Liver (tissue), 3 donors: Measurements from ENCODE around the gene ENAH.

Experiments used
- GABPA ChIP-seq, 2 donors: IDR thresholded peaks in 1 of 2; conservative IDR thresholded peaks in 1 of 2; 2 replicates each; pipeline ENCODE4 v1.6.1; 2016; ENCODE audit warnings: antibody characterized with exemption in 2 of 2, mild to moderate bottlenecking in 1 of 2, moderate library complexity in 1 of 2
- RAD21 ChIP-seq, 2 donors: IDR thresholded peaks; 2 replicates each; pipeline ENCODE4 v1.6.1; 2016; ENCODE audit warnings: antibody characterized with exemption in 2 of 2, mild to moderate bottlenecking in 2 of 2
- TAF1 ChIP-seq: conservative IDR thresholded peaks from 2 replicates; pipeline ENCODE4 v1.6.1; 2016; ENCODE audit warnings: antibody characterized with exemption, mild to moderate bottlenecking
- YY1 ChIP-seq: IDR thresholded peaks from 2 replicates; pipeline ENCODE4 v1.6.1; 2016; ENCODE audit warnings: antibody characterized with exemption, mild to moderate bottlenecking
- TF ChIP-seq, protein P1 (sequence below): fragments of 150-350 bp; IDR thresholded peaks from 2 replicates; pipeline ENCODE4 v1.5.1; 2017; ENCODE audit warnings: improper control_type of control experiment, low read depth, low read length; ENCODE audit not compliant: missing input control
- TF ChIP-seq, protein P2 (sequence below): IDR thresholded peaks from 2 replicates; pipeline ENCODE4 v1.6.1; 2016; ENCODE audit warnings: antibody characterized with exemption, mild to moderate bottlenecking
- donor health status: healthy.
- donor health status: healthy.

DNA sequence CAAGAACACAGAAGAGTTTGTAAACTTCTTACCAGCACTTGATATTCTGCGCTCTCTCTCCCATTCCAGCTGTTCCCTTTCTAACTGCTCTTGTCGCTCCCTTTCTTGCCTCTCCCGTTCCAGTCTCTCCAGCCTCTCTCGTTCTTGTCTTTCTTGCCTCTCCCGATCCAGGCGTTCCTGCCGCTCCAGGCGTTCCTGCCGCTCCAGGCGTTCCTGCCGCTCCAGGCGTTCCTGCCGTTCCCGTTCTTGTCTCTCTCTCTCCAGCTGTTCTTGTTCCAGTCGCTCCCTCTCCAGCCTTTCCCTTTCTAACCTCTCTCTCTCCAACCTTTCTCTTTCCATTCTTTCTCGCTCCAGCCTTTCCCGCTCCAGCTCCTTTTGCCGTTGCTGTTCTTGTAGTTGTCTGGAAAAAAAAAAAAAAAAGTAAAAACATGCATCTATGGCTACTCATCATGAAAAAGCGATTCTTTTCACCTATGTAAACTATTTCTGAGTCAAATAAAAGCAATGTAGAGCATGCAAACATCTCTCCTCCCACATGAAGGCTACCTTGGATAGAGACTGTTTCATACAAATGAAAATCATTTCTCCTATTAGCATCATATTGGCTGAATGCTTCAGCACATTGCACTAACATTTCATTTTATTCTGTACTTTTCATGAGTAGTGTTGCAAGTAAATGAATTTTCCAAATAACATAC lies 133.6 kb downstream of the ENAH start:
- TF ChIP-seq, protein P1, sequence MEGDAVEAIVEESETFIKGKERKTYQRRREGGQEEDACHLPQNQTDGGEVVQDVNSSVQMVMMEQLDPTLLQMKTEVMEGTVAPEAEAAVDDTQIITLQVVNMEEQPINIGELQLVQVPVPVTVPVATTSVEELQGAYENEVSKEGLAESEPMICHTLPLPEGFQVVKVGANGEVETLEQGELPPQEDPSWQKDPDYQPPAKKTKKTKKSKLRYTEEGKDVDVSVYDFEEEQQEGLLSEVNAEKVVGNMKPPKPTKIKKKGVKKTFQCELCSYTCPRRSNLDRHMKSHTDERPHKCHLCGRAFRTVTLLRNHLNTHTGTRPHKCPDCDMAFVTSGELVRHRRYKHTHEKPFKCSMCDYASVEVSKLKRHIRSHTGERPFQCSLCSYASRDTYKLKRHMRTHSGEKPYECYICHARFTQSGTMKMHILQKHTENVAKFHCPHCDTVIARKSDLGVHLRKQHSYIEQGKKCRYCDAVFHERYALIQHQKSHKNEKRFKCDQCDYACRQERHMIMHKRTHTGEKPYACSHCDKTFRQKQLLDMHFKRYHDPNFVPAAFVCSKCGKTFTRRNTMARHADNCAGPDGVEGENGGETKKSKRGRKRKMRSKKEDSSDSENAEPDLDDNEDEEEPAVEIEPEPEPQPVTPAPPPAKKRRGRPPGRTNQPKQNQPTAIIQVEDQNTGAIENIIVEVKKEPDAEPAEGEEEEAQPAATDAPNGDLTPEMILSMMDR: no peak
- TF ChIP-seq YY1 (no peak), RAD21 (IDR thresholded peaks at IDR 0.05) (no peak), TAF1 (no peak), GABPA (IDR thresholded peaks at IDR 0.05 in 1 of 2, conservative IDR thresholded peaks at IDR 0.05 in 1 of 2) (no peak)
- TF ChIP-seq, protein P2, sequence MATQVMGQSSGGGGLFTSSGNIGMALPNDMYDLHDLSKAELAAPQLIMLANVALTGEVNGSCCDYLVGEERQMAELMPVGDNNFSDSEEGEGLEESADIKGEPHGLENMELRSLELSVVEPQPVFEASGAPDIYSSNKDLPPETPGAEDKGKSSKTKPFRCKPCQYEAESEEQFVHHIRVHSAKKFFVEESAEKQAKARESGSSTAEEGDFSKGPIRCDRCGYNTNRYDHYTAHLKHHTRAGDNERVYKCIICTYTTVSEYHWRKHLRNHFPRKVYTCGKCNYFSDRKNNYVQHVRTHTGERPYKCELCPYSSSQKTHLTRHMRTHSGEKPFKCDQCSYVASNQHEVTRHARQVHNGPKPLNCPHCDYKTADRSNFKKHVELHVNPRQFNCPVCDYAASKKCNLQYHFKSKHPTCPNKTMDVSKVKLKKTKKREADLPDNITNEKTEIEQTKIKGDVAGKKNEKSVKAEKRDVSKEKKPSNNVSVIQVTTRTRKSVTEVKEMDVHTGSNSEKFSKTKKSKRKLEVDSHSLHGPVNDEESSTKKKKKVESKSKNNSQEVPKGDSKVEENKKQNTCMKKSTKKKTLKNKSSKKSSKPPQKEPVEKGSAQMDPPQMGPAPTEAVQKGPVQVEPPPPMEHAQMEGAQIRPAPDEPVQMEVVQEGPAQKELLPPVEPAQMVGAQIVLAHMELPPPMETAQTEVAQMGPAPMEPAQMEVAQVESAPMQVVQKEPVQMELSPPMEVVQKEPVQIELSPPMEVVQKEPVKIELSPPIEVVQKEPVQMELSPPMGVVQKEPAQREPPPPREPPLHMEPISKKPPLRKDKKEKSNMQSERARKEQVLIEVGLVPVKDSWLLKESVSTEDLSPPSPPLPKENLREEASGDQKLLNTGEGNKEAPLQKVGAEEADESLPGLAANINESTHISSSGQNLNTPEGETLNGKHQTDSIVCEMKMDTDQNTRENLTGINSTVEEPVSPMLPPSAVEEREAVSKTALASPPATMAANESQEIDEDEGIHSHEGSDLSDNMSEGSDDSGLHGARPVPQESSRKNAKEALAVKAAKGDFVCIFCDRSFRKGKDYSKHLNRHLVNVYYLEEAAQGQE: no peak
